ENCODE measurements around the gene CYP4F11. TPM values are rescaled to one million over a fixed set of nuclear protein-coding genes. Genes with fewer than 3 reads are reported as not detected.
"Not testable (repeated sequence)": the region's sequence is repeated elsewhere in the genome, so short reads cannot be mapped to it uniquely, and the experiment has no call there.

The CYP4F11 gene
- total RNA-seq: not detected in 2 replicates

- intact Hi-C loops (cut with micrococcal nuclease): no loop called here
Measured at GRCh38 chr19:15934332-15935078, at the start of gene CYP4F11. Gene CYP4F11 (minus strand): TSS chr19:15934529. CDS start chr19:15934408, 121 bp downstream.

- intact Hi-C loops (cut with micrococcal nuclease): no loop called here
Measured at GRCh38 chr19:15979293-15979692, 45.0 kb upstream of the CYP4F11 start.

DNA sequence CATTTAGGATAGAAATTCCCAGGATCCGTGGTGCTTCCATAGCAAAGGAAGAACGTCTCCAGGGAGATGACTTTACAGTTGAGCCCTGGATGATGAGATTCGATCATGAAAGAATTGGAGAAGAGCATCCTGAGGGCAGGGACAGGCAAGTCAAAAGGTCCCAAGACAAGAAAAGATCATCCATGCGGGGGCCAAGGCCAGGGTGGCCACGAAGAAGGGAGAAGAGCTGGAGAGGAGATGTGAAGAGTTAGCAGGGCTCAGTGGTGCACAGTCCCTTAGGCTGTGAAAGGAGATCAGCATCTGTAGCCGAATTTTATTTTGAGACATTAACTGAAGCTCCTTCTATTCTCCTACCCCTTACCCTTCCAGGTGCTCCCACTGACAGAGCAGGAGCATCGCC lies 43.4 kb upstream of the CYP4F11 start:
- intact Hi-C loops (cut with micrococcal nuclease): no loop called here

GRCh38 chr19:15976836-15977689 lies 42.7 kb upstream of the CYP4F11 start:
- intact Hi-C loops (cut with micrococcal nuclease): no loop called here

DNA sequence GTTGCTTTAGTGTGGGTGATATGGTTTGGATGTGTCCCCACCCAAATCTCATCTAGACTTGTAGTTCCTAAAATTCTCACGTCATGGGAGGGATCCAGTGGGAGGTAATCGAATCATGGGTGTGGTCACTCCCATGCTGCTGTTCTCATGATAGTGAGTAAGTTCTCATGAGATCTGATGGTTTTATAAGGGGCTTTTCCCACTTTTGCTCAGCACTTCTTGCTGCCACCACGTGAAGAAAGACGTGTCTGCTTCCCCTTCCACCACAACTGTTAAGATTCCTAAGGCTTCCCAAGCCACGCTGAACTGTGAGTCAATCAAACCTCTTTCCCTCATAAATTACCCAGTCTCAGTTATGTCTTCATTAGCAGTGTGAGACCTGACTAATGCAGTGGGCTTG lies 40.5 kb upstream of the CYP4F11 start:
- intact Hi-C loops (cut with micrococcal nuclease): no loop called here

- intact Hi-C loops (cut with micrococcal nuclease): not testable (repeated sequence)
Measured at GRCh38 chr19:15972043-15972442, 37.7 kb upstream of the CYP4F11 start.

DNA sequence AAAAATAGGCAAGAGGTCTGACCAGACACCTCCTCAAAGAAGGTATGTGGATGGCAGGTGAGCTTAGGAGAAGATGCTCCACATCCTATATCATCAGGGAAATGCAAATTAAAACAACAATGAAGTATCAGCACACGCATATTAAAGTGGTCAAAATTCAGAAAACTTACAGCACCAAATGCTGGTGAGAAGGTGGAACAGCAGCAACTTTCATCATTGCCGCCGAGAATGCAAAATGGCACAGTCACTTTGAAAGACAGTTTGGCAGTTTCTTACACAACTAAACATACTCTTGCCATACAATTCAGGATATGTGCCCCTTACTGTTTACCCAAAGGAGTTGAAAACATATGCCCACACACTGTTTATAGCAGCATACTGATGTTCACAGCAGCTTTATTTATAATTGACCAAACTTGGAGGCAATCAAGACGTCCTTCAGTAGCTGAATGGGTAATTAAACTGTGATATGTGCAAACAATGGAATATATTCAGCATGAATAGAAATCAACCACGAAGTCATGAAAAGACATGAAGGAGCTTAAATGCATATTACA lies 37.0 kb upstream of the CYP4F11 start:
- intact Hi-C loops (cut with micrococcal nuclease): no loop called here

GRCh38 chr19:15964231-15964630 lies 29.9 kb upstream of the CYP4F11 start:
- intact Hi-C loops (cut with micrococcal nuclease): no loop called here

- intact Hi-C loops (cut with micrococcal nuclease): no loop called here
Measured at GRCh38 chr19:15962319-15962718, 28.0 kb upstream of the CYP4F11 start.

DNA sequence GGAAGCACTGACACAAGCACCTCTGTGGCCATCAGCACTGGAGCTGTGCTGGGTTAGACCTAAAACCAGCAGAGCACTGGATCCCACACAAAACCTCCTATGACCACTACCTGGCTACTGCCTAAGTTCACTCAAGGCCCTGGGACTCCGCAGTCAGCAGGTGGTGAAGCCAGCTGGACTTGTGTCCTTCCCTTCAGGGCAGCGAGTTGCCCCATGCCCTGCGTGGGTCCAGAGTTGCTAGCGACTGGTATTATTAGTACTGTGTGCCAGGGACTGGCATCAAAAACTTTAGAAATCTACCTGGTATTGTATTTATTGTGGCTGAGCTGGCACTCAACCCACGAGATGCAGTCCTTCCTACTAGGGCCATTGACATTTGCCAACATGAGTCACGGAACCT lies 20.5 kb upstream of the CYP4F11 start:
- intact Hi-C loops (cut with micrococcal nuclease): no loop called here

DNA sequence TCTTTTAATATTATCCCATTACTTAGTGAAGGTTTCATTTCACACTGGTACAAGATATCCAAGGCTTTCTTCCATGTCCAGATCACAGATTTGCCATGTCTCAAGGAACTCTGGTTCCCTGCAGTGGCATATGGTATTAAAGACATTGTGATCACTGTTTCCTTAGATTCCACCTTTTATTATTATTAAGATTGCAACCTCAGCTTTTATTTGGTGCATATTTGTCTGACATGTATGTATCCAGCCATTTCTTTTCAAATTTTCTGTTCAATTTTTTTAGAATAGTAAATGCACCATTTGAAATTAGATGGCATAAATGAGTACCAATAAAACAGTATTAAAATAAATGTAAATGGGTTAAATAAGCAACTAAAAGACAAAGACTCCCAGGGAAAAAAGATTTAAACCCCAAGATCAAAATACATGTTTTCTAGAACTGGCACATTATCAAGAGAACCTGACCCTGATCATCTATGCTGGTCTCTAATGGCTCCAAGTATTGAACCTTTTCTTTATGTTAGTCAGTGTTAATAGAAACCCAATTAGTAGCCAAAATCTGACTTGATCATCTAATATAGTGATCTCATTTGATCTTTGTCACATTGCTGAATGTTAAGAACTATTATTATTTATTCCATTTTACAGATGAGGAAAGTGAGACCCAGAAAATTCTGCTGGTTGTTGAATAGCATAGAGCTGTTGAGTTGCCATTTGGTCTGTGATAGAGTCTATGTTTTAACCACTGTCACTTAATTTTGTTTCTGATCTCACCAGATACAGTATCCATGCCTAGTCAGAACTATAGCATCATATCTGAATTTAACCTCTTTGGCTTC lies 14.1 kb upstream of the CYP4F11 start, which contains the start of gene OR10H4:
OR10H4 (plus strand) TSS at position 786 of the 836 bp plus-strand sequence; CDS start at position 786, 0 bp downstream.
- intact Hi-C loops (cut with micrococcal nuclease): no loop called here

GRCh38 chr19:15945301-15945700 lies 11.0 kb upstream of the CYP4F11 start:
- intact Hi-C loops (cut with micrococcal nuclease): no loop called here

GRCh38 chr19:15944401-15944800 lies 10.1 kb upstream of the CYP4F11 start:
- intact Hi-C loops (cut with micrococcal nuclease): no loop called here

- intact Hi-C loops (cut with micrococcal nuclease): no loop called here
Measured at GRCh38 chr19:15937771-15938170, 3.4 kb upstream of the CYP4F11 start.

GRCh38 chr19:15936950-15937349 lies 2.6 kb upstream of the CYP4F11 start:
- intact Hi-C loops (cut with micrococcal nuclease): no loop called here

DNA sequence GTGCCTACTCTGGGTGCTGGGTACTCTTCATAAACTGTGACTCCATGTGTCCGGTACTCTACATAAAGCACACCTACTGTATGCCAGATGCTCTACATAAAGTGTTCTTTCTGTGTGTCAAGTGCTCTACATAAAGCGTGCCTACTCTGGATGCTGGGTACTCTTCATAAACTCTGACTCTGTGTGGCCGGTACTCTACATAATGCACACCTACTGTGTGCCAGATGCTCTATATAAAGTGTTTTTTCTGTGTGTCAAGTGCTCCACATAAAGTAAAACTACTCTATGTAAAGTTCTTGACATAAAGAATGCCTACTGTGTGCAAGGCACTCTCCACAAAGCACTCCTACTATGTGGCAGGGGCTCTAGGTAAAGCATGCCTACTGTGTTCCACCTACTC lies 1.8 kb upstream of the CYP4F11 start:
- intact Hi-C loops (cut with micrococcal nuclease): no loop called here

DNA sequence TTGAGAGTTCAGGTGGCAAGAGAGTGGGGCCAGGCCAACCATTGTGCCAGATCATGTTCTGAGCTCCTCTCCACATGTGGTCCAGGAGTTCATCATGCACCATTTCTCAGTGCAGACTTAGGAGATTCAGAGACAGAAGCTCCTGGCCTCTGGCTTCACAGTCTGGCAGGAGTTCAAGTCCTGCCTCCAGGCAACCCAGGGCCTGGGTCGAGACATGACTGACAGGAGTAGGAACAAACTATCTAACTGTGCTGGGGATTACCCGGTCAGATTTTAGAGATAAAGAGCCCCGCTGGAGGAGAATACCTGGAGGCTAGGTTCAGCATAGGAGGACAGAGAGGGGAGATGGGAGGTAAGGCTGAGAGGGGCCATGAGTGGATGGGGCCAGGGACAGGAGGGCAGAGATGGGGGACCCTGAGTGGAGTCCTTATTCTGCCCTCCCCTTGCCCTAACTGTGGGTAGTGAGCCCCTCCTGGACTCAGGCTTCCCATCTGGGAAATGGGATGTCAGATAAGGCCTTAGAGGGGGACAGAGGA lies 906 bp upstream of the CYP4F11 start:
- intact Hi-C loops (cut with micrococcal nuclease): no loop called here

GRCh38 chr19:15933761-15934331 lies 483 bp downstream of the CYP4F11 start:
- intact Hi-C loops (cut with micrococcal nuclease): not testable (repeated sequence)

DNA sequence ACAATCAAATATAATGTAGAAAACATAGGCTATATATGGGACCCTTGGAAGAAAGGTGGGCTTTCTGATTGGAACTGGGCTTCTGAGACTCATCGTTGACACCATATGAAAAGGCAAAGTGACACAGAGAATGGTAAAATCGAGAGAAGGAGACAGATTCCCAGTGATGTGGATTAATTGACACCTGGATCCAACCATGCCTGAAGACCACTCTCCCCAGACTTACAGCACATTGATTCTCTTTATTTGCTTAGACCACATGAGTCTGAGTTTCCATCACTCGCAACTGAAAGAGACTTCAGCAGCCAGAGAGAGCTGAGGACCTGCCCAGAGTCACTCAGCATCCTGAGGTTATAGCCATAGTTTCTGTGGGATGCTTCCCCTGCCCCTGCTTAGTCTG lies 6.0 kb downstream of the CYP4F11 start:
- intact Hi-C loops (cut with micrococcal nuclease): no loop called here

DNA sequence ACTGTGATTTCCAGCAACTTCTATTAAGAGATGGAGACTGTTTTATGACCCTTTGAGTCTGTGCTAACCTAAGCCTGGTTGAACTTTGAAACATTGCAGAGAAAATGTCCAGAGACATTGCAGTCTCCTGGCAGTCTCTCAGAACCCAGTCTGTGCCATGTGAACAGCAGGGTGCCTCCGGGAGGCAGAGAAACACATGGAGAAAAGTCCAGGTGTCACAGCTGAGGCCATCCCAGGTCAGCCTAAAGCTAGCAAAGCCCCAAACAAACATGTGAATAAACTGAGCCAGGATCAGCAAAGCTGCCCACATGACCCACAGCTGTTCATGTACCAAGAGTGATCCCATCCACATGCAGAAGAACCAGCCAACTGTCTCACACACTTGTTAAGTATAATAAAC lies 7.8 kb downstream of the CYP4F11 start:
- intact Hi-C loops (cut with micrococcal nuclease): no loop called here

DNA sequence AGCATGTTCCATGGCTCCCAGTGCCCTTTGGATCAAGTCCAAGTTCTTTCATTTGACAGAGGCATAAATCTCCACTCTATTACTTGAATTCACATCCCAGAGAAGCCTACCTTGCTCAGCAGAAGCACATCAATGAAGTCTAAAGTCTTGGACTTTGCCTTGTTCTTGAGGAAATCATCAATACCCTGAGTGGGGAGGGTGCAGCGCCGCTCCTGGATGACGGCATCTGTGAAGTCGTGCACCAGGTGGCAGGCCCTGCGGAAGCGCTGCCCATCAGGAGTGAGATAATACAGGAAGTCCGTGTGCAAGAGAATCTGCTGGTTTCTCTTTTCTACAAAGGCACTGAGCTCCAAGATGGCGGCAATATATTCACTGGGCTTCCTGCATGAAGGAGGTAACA lies 10.6 kb downstream of the CYP4F11 start:
- intact Hi-C loops (cut with micrococcal nuclease): no loop called here

All from T-helper 1 cell treated with Interleukin-12 subunit alpha and Interleukin-12 subunit beta and Interleukin-4 antibody, amounts not matched to agents 30 ng/mL and 1 ng/mL, for 36 hours (primary cell).